Measurements from ENCODE around the gene AXIN1. TPM values are rescaled to one million over a fixed set of nuclear protein-coding genes. Genes with fewer than 3 reads are reported as not detected.
"Not testable (repeated sequence)": the region's sequence is repeated elsewhere in the genome, so short reads cannot be mapped to it uniquely, and the experiment has no call there.

AXIN1 gene
- total RNA-seq, 2 experiments from 2014 or later, result 18.6 to 20.5 TPM

DNA sequence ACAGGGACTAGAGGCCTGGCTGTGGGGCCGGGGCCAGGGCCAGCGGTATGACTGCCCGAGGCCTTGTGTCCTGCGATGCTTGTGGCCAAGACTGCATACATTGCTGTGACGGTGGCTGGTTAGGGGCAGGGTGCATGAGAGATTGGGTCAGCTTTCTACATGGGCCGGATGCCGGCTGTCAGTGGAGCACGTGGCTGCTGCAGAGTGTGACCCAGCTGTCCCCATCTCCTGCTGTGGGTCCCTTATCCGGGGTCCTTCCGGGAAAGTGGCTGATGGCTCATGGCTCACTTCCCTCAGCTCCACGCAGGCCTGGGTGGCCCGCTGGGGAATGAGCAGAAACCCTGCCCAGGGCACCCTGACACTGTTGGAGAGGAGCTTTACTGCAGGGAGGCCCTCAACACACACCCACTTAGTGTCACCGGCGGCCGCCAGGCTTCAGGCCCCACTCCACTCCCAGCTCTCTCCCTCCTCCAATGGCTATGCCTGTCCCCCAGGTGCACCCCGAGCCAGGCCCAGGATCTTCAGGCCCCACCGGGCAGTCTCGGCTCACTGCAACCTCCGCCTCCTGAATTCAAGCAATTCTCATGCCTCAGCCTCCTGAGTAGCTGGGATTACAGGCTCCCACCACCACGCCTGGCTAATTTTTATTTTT is 76.0 kb downstream of the AXIN1 start:
- DNase-seq, result no peak
- POLR2A ChIA-PET, result no interaction called here
- Mint-ChIP-seq H3K27ac (no peak overlapping the region), H3K36me3 (no peaks in the 10 kb centered on the region), H3K4me3 (peak overlapping the region; percentile 48), H3K4me1 (ENCODE audit: low read depth) (peaks cover 5% of the 10 kb centered on the region), H3K27me3 (peaks cover 18% of the 10 kb centered on the region), H3K9me3 (no peaks in the 10 kb centered on the region)
- CTCF ChIA-PET, result no interaction called here
- intact Hi-C loops (cut with micrococcal nuclease), result no loop called here

DNA sequence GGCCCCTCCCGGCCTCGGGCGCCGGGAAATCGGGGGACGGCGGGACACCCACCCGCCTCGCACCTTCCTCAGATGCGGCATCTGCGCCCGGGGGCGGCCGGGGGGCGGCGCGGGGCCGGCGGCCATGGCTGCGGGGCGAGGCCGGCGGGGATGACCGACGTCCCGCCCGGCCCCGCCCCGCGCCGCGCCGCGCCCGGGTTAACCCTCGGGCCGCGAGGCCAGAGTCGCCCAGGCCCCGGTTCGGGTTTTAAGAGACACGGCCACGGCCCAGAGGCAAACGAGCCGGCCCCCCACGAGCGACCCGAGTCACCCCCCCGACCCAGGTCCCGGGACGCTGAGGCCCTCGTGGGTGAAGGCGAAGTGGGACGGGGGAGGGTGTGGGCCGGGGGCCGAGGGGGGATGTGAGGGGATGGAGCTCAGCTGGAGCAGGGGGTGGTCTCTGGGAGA is 76.7 kb downstream of the AXIN1 start, which contains the start of gene RGS11:
RGS11 (minus strand) TSS at position 159 of the 447 bp plus-strand sequence; CDS start at position 126, 33 bp downstream.
- Mint-ChIP-seq H3K4me1 (ENCODE audit: low read depth) (peaks cover 5% of the 10 kb centered on the region), H3K27me3 (peaks cover 16% of the 10 kb centered on the region), H3K4me3 (peak within 1 kb of the TSS; percentile 48), H3K9me3 (no peaks in the 10 kb centered on the region), H3K36me3 (no peaks in the 10 kb centered on the region), H3K27ac (no peak within 1 kb of the TSS)
- DNase-seq, result no peak
- CTCF ChIA-PET, result no interaction called here
- intact Hi-C loops (cut with micrococcal nuclease), result no loop called here
- POLR2A ChIA-PET, result no interaction called here

DNA sequence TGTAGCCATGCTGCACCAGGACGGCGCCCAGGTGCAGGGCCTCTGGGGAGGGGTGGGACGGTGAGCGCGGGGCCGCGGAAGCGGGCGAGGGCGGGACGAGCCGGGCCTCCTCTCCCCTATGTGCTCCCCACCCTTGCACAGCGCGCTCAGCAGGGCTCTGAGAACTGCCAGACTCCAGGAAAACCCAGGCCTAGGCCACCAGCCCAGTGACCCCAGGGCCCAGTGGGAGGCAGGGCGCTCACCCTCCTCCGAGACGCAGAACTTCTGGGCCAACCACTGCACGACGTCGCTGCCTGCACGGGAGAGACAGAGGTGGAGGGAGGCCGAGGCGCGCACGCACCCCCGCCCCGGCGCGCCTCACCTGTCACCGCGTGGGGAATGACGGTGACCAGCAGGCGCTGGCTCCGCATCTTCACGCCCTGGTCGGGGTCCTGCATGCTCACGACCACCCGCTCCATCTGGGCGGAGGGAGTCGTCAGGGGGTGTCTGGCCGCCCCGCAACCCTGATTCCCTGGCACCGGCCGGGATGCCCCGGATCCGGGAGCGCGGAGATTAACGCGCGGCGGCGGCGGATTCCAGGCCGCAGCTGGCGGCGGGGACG is 77.4 kb downstream of the AXIN1 start:
- DNase-seq, result peak; percentile 21
- H3K27me3 Mint-ChIP-seq, result peaks cover 16% of the 10 kb centered on the region
- POLR2A ChIA-PET, result no interaction called here
- H3K36me3 Mint-ChIP-seq, result no peaks in the 10 kb centered on the region
- H3K4me3 Mint-ChIP-seq, result no peak overlapping the region
- no peaks in the 10 kb centered on the region for H3K9me3 Mint-ChIP-seq
- H3K4me1 Mint-ChIP-seq (ENCODE audit: low read depth), result peaks cover 5% of the 10 kb centered on the region
- CTCF ChIA-PET, result no interaction called here
- intact Hi-C loops (cut with micrococcal nuclease), result no loop called here
- no peak overlapping the region for H3K27ac Mint-ChIP-seq

DNA sequence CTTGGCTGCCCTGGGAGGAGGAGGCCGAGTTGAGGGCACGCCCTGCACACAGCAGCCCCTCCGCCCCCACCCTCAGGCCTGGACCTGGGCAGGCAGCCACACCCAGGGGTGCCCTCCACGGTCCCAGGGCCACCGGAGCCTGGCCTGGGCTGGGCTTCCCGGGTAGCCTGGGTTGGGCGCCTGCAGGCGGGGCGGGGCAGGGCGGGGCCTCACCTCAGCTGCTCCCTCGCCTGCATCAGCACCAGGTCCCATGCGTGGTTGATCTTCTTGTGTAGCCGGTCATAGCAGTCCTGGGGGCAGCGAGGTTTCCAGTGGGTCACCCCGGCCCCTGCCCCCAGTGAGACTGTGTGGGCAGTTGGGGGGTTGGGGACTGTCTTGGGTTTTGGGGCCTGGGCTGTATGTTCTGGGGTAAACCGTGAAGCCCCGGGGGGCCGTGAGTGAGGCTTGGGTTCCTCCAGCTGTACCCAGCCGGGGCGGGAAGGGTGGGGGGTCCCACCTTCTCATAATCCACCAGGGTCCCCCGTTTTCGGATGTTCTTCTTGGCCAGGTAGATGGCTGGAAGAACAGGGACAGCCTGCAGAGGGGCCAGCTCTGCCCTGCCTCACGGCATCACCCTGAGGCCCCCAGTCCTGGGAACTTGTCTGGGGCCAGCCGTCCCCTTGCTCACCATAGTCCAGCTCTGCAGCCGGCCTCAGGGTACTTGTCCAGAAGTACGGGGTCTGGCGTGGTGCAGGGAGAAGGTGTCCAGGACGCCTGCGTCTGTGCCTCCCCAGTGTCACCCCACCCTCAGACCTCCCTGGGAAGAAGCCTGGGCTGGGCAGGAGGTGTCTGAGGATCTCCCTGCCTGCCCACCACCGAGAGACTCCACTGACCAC is 78.7 kb downstream of the AXIN1 start:
- ChIA-PET POLR2A (no interaction called here), CTCF (no interaction called here)
- intact Hi-C loops (cut with micrococcal nuclease), result no loop called here
- no peak overlapping the region for H3K27ac Mint-ChIP-seq
- DNase-seq, result no peak
- H3K36me3 Mint-ChIP-seq, result no peaks in the 10 kb centered on the region
- peaks cover 3% of the 10 kb centered on the region for H3K4me1 Mint-ChIP-seq (ENCODE audit: low read depth)
- peaks cover 12% of the 10 kb centered on the region for H3K27me3 Mint-ChIP-seq
- no peak overlapping the region for H3K4me3 Mint-ChIP-seq
- H3K9me3 Mint-ChIP-seq, result no peaks in the 10 kb centered on the region

DNA sequence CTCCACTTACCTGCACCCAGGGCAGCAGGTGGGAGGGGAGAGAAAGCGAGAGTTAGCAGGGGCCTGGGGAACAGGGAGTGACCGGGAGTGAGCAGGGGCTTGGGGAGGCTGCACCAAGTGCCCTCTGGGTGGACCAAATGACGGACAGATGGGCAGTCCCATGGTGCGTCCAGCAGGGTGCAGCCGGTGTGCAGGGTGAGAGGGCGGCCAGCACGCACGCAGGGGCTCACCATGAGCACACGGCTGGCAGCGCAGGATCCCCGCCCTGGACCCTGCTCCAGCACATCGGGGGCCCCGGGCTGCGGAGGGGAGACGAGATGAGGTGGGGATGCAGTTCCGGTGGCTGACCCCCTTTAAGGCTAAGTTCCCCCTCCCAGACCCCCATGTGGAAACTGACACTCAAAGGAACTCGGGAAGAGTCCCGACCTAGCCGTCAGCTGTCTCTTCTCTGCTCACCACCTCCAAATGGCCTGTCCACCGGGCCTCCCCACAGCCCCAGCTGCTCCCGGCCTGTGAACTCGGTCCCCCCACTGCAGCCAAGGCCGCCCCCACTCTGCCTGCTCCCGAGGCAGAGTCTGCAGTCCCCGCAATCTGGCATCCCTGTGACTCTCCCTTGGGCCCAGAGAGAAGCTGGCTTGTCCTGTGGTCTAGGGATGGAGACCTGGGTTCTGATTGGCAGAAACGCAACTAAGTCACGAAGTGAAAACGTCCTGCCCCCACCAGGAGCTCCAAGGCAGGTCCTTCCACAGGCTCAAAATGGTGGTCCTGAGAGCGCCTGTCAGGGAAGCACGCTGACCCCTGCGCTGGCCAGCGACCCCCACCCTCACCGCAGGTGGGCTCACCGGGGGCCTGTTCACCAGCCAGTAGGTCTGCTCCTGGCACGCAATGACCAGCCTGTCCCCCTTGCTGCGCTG is 79.6 kb downstream of the AXIN1 start:
- CTCF ChIA-PET, result no interaction called here
- intact Hi-C loops (cut with micrococcal nuclease), result no loop called here
- no peaks in the 10 kb centered on the region for H3K36me3 Mint-ChIP-seq
- POLR2A ChIA-PET, result no interaction called here
- no peak for DNase-seq
- H3K4me3 Mint-ChIP-seq, result no peak overlapping the region
- peaks cover 12% of the 10 kb centered on the region for H3K27me3 Mint-ChIP-seq
- peaks cover 3% of the 10 kb centered on the region for H3K4me1 Mint-ChIP-seq (ENCODE audit: low read depth)
- H3K9me3 Mint-ChIP-seq, result no peaks in the 10 kb centered on the region
- H3K27ac Mint-ChIP-seq, result no peak overlapping the region

DNA sequence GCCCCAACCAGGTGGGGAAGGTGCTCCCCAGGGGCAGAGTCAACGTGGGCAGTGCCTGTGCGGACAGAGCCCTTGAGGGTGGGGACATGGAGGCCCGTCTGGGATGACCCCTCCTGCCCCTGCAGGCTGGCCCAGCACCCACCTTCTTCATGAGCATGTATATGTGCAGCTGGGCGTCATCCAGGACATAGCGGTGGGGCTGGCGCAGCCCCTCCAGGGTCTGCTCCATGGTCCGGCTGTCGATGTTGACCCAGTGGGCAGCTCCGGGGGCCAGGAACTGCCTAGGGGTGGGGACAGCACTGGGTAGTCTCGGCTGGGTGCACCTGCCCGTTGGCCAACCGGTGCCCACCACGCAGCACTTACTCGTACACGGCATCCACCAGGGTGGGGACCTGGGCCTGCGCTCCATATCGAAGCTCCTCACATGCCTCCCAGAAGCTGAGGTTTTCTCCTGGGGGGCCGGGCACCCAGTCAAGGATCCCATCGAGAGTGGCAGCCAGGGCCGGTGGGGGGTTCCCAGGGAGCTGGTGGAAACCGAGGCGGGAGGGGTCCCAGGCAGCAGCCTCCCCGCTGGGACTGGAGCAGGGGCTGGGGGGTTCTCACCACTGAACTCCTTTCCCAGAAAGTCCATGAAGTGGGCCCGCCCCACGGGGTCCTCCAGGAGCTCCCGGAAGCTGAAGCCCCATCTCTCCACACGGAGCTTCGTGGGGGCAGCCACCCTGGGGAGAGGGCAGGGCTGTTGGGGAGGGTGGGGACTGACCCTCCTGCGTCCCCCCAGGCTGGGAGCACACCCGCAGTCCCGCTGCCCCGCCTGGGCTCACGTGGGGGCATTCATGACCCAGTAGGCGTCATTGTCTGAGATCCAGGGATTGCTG is 81.9 kb downstream of the AXIN1 start:
- H3K4me3 Mint-ChIP-seq, result no peak overlapping the region
- CTCF ChIA-PET, result no interaction called here
- no peaks in the 10 kb centered on the region for H3K9me3 Mint-ChIP-seq
- POLR2A ChIA-PET, result no interaction called here
- no peak overlapping the region for H3K27ac Mint-ChIP-seq
- no peak for DNase-seq
- intact Hi-C loops (cut with micrococcal nuclease), result no loop called here
- H3K27me3 Mint-ChIP-seq, result peaks cover 6% of the 10 kb centered on the region
- H3K36me3 Mint-ChIP-seq, result no peaks in the 10 kb centered on the region
- peaks cover 5% of the 10 kb centered on the region for H3K4me1 Mint-ChIP-seq (ENCODE audit: low read depth)

DNA sequence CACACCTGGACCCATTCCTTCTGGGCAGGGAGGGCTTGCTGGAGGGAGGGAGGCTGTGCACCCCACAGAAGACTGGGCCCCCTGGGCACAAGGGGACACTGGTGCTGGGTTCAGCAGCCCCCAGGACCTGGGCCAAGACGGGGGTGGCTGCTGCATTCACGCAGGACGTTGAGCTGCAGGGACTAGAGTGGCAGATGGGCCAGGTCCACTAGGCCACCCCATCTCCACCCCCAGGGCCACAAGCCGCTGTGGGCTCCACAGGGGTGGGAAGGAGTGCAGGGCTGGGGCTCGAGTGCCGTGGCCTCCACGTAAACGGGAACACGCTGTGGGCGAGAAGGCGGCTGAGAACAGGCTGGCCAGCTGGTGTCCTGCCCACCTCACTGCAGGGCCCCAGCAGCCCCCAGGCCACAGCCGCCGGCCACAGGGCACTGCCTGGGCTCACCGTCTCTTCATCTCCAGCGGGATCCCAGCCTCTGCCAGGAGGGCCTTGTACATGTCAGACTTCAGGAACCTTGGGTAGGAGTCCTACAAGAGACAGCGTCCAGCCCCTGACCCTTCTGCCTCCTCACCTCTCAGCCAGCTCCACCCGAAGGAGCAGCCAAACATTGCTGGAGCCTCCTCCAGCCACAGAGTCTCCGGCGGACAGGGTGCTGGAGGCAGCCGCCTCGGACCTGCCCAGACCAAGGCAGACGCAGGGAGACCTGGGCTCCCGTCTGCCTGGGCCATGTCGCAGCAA is 83.3 kb downstream of the AXIN1 start:
- intact Hi-C loops (cut with micrococcal nuclease), result no loop called here
- POLR2A ChIA-PET, result no interaction called here

DNA sequence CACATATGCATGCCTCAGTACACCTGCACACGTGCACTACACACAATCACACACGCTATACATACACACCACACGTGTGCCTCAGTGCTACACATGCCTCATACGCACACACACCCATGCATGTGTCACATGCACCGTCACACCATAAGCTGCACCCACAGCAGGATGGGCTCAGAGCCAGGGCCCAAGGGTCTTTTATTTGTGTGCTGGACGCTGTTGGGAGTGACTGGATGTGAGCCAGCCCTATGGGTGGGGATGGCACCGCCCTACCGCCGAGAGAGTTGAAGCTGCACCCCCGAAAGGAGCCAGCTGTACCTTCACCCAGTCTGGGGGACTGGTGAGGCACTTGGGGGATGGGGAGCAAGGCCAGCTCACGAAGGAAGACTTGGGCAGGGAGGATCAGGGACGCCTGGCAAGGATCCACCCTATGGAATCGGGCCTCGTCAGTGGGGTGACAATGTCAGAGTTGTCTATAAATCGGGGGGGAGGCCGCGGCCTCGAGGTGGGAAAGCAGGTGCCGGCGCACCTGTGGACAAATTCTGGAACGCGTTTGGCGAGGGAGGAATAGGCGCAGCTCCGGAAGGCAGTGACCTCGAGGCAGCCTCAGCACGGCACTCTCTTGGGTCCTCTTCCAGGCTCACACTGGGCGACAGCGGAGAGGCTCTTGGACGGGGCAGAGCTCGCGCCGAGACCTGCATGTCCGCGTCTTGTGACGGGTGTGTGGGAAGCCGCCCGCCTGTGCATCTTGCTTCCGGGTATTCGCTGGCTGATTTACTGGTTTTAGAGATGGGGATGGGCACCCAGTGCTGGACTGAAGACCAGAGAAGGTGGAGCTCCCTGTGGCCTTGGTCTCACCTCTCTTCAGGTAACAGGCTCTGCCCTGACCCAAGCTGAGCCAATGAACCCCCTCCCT is 84.1 kb downstream of the AXIN1 start:
- ChIA-PET CTCF (no interaction called here), POLR2A (no interaction called here)
- intact Hi-C loops (cut with micrococcal nuclease), result no loop called here
- DNase-seq, result no peak
- no peak overlapping the region for H3K4me3 Mint-ChIP-seq
- no peak overlapping the region for H3K27ac Mint-ChIP-seq
- H3K27me3 Mint-ChIP-seq, result peaks cover 2% of the 10 kb centered on the region
- H3K36me3 Mint-ChIP-seq, result peaks cover 2% of the 10 kb centered on the region
- H3K4me1 Mint-ChIP-seq (ENCODE audit: low read depth), result peaks cover 5% of the 10 kb centered on the region
- no peaks in the 10 kb centered on the region for H3K9me3 Mint-ChIP-seq

More for the DNA sequence above, 83.3 kb downstream of the AXIN1 start:
- Mint-ChIP-seq H3K9me3 (no peaks in the 10 kb centered on the region), H3K4me3 (no peak overlapping the region), H3K4me1 (ENCODE audit: low read depth) (peaks cover 5% of the 10 kb centered on the region), H3K27ac (no peak overlapping the region), H3K36me3 (no peaks in the 10 kb centered on the region), H3K27me3 (peaks cover 2% of the 10 kb centered on the region)
- CTCF ChIA-PET, result no interaction called here
- DNase-seq, result no peak

DNA sequence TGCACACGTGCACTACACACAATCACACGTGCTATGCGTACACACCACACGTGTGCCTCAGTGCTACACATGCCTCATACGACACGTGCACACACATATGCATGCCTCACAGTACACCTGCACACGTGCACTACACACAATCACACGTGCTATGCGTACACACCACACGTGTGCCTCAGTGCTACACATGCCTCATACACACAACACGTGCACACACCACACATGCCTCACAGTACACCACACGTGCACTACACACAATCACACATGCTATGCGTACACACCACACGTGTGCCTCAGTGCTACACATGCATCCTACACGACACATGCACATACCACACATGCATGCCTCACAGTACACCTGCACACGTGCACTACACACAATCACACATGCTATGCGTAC is 85.0 kb downstream of the AXIN1 start:
- POLR2A ChIA-PET; H3K36me3 Mint-ChIP-seq; DNase-seq; H3K27ac Mint-ChIP-seq; H3K4me3 Mint-ChIP-seq; CTCF ChIA-PET; H3K4me1 Mint-ChIP-seq (ENCODE audit: low read depth); H3K9me3 Mint-ChIP-seq; H3K27me3 Mint-ChIP-seq; intact Hi-C loops (cut with micrococcal nuclease): not testable (repeated sequence)
